NCI-H2227 (cell line): ENCODE results near the gene PAPOLA.
"Not testable (repeated sequence)": the region's sequence is repeated elsewhere in the genome, so short reads cannot be mapped to it uniquely, and the experiment has no call there.

Source experiments
- DNase-seq: peaks from one replicate; lab custom pipeline; 2025; ENCODE audit not compliant: unreplicated experiment; lab: John Stamatoyannopoulos, UW

Gene PAPOLA

GRCh38 chr14:96501740-96502620, at the start of gene PAPOLA:
Gene PAPOLA, plus strand, starts transcription at chr14:96502382. Its CDS starts 211 bp downstream, at chr14:96502593.
- DNase-seq: peak; percentile 96

DNA sequence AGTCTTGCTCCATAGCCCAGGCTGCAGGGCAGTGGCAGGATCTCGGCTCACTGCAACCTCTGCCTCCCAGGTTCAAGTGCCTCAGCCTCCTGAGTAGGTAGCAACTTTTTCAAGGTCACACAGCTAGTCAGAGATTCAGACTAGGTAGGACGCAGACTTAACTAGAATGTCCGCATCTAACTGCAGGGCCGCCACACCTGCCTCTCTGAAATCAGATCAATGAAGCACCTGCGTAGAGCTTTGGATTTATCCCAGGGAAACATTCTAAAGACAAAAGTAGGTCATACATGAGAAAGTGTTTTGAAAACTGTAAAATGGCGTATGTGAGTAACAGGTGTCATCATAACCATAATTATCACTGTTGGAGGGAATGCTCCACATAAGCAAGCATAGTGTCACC, 49.5 kb upstream of the PAPOLA start:
- no peak for DNase-seq

DNA sequence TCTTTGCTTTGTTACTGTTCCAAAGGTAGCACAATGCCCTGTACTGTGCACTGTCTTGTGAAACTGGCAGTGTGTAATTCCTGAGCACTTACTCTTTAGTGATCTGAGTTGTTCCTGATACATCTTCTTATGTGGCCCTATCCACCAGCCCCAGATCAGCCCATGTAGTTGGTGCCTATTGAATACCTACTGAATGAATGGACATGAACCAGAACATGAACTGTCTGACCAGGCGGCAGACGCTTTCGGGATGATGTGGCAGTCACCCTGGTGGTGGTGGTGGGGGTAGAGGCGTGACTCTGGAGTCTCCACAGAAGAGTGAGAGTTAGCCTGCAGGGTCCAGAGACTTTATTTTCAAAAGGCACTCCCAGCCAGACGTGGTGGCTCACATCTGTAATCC, 46.6 kb upstream of the PAPOLA start:
- no peak for DNase-seq

DNA sequence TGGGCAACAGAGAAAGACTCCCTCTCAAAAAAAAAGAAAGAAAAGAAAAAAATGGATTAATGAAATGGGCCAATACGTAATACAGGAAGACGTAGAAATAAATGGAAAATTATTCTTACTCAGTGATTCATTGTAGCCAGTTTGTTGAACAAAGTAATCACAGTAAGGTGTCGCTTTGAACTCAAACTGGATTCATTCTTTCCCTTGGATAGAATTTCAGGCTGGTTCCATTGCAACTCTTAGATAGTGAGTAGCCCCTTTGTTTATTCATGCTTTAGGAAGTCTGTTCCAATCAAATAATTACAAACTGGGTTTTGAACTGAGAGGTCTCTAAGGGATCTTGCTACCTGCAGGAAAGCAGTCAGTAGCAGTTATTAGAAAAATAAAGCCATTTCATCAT, 42.3 kb upstream of the PAPOLA start:
- DNase-seq: no peak

GRCh38 chr14:96461950-96462798, 40.0 kb upstream of the PAPOLA start:
- DNase-seq: no peak

DNA sequence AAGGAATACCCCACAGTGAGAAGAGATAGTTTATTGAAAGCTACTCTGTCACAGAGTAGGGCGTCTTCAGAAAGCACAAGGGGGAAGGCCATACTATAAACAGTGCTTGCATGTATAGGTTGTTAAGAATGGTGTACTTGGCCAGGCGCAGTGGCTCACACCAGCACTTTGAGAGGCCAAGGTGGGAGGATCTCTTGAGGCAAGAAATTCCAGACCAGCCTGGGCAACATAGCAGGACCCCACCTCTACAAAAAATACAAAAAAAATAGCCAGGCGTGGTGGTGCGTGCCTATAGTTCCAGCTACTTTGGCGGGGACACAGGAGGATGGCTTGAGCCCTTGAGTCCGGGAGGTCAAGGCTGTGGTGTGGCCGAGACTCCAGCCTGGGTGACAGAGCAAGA, 38.0 kb upstream of the PAPOLA start:
- no peak for DNase-seq

- DNase-seq: no peak
These were observed 35.3 kb upstream of the PAPOLA start for GRCh38 chr14:96466918-96467317.

GRCh38 chr14:96470331-96470730, 31.9 kb upstream of the PAPOLA start:
- no peak for DNase-seq

- not testable (repeated sequence) for DNase-seq
These were observed 31.2 kb upstream of the PAPOLA start for GRCh38 chr14:96470967-96471366.

DNA sequence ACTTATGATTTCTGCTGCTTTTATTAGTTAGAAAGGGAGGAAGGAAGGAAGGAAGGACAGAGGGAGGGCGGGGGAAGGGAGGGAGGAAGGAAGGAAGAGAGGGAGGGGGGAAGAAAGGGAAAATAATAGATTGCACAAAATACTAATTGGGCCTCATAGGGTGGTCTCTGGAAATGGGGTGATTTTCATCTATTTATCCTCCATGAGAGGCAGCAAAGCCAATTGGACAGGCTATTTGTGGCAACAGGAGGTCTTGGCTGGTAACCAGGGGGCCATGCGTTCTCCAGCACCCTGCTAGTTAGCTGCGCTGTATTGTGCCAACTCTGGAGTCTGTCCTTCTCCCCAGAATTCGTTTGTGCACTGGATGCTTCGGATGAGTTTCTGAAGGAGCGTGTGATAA, 24.1 kb upstream of the PAPOLA start:
- no peak for DNase-seq

DNA sequence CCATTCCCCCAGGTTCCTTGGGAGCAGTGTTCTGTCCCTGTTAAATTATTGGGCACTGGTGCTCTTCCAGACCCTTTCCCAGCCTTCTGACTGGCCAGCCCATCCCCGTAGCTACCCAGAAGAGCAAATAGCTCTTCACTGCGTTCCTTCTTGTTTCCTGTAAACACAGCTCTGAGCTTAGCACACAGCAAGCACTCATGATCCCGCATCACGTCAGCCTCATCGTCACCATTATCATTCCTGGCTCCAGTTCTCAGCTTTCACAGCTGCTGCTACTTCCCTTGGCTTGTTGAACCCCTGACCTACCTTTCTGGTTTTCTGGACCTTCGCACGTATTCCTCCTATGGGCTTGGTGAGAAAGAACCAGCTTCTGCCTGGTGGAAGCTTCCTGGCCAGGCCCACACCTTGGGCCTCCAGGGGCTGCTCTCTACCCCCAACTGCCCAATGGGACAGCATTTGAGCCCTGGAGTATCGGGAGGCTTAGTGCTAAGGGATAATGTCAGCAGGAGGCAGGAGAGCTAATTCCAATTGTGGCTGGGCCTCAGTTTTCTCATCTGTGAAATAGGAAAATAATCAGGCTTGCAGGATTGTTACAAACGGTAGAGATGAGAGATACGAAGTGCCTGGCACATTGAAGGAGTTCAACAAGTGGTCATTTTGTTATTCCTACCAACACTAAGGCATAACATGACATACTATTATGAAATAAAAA, 22.6 kb upstream of the PAPOLA start:
- no peak for DNase-seq

GRCh38 chr14:96481731-96482314, 20.4 kb upstream of the PAPOLA start:
- no peak for DNase-seq

DNA sequence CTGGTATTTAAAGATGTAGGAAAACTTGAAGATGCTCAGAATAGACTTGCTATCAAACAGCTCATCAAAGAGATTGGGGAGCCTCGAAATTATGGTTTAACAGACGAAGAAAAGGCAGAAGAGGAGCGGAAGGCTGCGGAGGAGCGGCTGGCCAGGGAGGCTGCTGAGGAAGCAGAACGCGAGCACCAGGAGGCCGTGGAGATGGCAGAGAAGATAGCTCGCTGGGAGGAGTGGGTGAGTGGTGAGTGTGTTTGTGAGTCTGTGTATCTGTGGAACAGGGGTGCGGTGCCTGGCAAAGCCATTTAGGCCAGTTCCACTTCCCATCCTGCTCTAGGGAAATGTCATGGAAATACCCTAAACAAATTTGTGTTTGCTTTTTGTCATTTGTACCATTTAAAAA, 19.2 kb upstream of the PAPOLA start:
- DNase-seq: no peak

DNA sequence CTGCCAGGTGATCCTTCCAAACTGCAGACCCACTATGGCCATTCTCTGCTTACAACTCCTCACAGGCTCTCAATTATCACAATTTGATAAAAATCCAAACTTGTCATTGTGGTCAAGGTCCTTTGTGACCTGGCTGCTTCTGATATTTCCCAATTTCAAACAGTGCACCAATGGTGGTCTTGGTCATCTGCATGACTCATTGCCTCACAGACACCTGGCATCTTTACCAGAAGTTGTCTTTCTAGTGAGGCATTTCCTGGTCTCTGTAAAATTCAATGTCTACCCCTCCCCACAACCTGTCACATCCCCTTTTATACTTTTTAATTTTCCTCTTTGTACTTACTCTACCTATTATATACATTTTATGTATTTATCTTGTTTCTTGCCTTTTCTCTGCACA, 17.8 kb upstream of the PAPOLA start:
- DNase-seq: no peak

DNA sequence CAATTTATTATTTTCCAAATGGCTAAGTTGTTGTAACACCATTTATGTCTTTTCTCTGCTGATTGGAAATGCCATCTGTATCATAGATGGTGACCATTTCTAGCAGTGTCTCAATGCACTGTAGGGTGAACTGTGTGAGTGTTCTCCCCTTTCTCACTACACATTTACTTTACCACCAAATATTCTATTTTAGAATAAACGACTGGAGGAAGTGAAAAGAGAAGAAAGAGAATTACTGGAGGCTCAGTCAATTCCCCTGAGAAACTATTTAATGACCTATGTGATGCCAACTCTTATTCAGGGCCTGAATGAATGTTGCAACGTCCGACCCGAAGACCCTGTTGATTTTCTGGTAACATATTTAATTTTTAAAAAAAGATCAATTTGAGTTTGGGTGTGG, 15.5 kb upstream of the PAPOLA start:
- no peak for DNase-seq

DNA sequence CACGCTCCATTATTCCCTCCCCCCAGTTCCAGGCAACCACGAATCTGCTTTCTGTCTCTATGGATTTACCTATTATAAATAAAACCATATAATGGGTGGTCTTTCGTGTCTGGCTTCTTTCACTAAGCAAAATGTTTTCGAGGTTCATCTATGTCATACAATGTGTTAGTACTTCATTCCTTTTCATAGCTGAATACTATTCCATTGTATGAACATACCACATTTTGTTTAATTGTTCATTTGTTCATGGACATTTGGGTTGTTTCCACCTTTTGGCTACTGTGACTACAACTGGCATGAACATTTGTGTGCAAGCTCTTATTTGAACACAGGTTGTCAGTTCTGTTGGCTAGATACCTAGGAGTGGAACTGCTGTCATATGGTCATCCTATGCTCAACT, 12.9 kb upstream of the PAPOLA start:
- DNase-seq: no peak

DNA sequence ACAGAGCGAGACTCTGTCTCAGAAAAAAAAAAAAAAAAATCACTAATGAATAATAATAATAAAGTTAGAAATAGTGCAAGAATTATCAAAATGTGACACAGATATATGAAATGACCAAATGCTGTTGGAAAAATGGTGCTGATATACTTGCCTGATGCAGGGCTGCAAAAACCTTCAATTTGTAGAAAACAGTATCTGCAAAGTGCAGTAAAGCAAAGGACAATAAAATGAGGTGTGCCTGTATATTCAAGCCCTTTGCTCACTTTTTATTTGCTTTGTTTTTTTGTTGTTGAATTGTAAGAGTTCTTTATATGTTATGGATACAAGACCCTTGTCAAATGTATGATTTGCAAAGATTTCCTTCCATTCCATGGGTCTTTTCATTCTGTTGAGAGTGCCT, 9.0 kb upstream of the PAPOLA start:
- no peak for DNase-seq

DNA sequence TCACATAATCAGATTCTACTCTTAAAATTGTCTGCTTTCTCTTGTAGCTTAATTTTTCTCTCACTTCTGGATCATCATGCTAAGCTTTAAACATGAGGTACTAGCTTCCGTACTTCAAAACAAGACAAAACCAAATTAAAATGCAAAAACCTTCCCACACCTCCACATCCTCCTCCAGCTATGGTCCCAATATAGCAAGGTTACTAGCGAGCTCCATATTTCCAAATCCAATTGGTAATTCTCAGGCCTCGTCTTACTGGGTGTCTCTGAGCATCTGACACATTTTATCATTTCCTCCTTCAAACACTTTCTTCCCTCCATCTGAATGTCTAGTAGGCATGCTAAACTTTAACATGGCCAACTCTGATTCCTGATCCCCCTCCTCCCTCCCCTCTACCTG, 7.9 kb upstream of the PAPOLA start:
- DNase-seq: no peak

GRCh38 chr14:96497087-96497486, 5.1 kb upstream of the PAPOLA start:
- DNase-seq: no peak

- DNase-seq: no peak
These were observed 4.6 kb upstream of the PAPOLA start for GRCh38 chr14:96497586-96497985.

DNA sequence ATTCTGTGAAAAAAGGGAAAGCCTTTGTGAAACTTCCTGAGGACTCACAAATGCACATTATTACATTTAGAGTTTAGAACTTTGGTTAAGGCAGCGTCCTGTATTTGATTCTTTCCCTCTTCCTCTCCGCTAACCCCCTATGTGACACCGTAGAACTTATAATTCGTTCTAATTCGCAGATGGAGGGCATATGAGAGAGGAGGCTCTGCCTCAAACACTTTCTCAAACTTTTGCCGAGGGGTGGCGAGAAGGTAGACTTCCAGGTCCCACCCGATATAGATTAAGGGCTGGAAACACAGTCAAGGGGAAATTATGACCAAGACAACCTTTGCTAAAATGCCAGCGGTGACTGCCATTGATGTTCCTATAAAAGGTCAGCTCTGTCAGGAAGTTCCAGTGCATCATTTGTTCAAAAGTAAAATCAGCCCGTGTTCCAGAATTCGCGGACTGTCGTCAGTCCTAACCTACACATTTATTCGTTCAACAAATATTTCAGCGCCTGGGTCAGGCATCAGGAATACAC, 904 bp upstream of the PAPOLA start:
- no peak for DNase-seq
